Measurements from ENCODE around the gene HEXB. TPM values are rescaled to one million over a fixed set of nuclear protein-coding genes. Genes with fewer than 3 reads are reported as not detected.

The HEXB gene
- total RNA-seq: 100 to 1,000 TPM in 3 of 4 donors, 10 to 100 TPM in 1; 89.3 to 462 (median 184) TPM

- TF ChIP-seq, protein P1, sequence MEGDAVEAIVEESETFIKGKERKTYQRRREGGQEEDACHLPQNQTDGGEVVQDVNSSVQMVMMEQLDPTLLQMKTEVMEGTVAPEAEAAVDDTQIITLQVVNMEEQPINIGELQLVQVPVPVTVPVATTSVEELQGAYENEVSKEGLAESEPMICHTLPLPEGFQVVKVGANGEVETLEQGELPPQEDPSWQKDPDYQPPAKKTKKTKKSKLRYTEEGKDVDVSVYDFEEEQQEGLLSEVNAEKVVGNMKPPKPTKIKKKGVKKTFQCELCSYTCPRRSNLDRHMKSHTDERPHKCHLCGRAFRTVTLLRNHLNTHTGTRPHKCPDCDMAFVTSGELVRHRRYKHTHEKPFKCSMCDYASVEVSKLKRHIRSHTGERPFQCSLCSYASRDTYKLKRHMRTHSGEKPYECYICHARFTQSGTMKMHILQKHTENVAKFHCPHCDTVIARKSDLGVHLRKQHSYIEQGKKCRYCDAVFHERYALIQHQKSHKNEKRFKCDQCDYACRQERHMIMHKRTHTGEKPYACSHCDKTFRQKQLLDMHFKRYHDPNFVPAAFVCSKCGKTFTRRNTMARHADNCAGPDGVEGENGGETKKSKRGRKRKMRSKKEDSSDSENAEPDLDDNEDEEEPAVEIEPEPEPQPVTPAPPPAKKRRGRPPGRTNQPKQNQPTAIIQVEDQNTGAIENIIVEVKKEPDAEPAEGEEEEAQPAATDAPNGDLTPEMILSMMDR (IDR thresholded peaks at IDR 0.05; ENCODE audit: low read depth): no peak
These were observed at the start of gene HEXB for GRCh38 chr5:74684900-74685851. Gene HEXB (plus strand): TSS chr5:74685233. CDS start chr5:74685261, 28 bp downstream.

- TF ChIP-seq, protein P1 (IDR thresholded peaks at IDR 0.05; ENCODE audit: low read depth): no peak
These were observed 48.9 kb upstream of the HEXB start for GRCh38 chr5:74636149-74636548.

GRCh38 chr5:74636552-74636951 is 48.5 kb upstream of the HEXB start:
- TF ChIP-seq, protein P1 (IDR thresholded peaks at IDR 0.05; ENCODE audit: low read depth): no peak

- TF ChIP-seq, protein P1 (IDR thresholded peaks at IDR 0.05; ENCODE audit: low read depth): no peak
These were observed 46.5 kb upstream of the HEXB start for GRCh38 chr5:74638544-74638969.

DNA sequence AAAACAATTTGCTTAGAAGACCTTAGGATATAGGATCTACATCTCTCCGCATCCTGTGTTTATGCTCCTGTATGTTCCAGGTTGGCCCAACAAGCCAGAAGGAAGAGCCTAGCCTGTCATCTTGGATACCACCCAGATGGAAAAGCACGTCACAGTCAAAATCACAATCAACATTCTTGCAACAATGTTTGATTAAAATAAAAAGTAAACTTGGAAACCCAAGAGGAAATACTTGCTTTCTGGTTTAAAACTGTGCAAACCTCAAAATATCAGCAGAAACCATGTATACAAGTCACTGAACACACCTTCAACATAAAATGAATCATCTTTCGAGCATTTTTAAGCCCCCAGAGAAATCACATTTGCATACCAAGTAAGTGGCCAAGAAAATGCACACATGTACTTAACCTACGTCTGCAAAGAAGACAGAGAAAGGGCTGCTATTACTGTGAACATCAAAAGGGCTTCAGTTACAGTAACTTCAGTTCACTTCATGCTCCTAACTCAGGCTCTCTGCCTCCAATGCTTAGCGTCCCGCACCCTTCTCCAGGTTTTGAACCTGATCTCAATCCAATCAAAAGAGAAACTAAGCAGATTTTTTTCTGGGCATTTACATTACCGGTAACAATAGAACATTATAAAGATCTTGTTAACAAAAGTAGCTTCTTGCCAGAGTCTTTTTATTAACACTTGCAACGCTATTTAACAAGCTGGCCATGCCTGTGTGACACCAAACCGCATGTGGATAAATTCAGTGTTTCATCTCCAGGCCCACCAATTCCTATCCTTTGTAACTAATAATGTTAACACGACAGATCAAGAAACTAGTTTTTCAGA is 45.8 kb upstream of the HEXB start:
- TF ChIP-seq, protein P1 (IDR thresholded peaks at IDR 0.05; ENCODE audit: low read depth): no peak

DNA sequence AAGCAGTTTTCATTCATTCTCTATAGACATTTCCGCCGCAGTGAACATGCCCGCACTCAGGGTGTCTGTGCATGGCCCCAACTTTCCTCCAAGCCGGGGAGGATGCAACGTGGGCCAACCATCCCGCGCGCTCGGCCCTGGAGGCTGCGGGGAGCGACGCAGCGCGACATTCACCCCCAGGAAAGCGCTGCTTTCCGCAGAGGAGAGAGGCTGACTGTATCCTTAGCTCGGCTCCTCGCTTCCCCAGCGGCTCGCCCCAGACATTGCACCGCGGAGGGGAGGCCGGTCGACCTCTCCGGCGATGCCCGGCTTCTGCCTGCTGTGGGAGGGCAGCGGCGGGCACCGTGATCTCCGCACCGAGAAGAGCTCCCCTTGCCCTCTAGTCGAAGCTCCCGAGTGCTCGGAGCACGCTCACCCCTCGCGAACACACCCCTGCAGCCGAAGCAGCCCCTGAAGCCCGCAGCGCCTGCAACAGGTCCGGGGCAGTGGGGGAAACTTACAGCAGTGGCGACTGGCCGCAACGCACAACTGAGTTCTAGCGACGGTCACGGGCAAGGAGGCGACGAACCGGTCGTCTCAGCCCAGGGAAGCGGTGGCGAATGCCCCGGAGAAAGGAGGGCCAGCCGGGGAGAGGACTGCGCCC is 45.1 kb upstream of the HEXB start:
- TF ChIP-seq, protein P1 (IDR thresholded peaks at IDR 0.05; ENCODE audit: low read depth): no peak

All from subcutaneous adipose tissue (tissue), 4 donors.